Tracheal epithelial cell (primary cell): ENCODE results near the gene AIFM2. TPM values are rescaled to one million over a fixed set of nuclear protein-coding genes. Genes with fewer than 3 reads are reported as not detected.

Source experiments
- total RNA-seq: library from RNA; depleted of rRNA; stranded (reverse); fragments of >200 nt; gene quantifications from 2 replicates; pipeline ENCODE4 v1.2.1, GENCODE V29; 2014

The AIFM2 gene
- 2.2 and 4.5 TPM in 2 replicates for total RNA-seq

DNA sequence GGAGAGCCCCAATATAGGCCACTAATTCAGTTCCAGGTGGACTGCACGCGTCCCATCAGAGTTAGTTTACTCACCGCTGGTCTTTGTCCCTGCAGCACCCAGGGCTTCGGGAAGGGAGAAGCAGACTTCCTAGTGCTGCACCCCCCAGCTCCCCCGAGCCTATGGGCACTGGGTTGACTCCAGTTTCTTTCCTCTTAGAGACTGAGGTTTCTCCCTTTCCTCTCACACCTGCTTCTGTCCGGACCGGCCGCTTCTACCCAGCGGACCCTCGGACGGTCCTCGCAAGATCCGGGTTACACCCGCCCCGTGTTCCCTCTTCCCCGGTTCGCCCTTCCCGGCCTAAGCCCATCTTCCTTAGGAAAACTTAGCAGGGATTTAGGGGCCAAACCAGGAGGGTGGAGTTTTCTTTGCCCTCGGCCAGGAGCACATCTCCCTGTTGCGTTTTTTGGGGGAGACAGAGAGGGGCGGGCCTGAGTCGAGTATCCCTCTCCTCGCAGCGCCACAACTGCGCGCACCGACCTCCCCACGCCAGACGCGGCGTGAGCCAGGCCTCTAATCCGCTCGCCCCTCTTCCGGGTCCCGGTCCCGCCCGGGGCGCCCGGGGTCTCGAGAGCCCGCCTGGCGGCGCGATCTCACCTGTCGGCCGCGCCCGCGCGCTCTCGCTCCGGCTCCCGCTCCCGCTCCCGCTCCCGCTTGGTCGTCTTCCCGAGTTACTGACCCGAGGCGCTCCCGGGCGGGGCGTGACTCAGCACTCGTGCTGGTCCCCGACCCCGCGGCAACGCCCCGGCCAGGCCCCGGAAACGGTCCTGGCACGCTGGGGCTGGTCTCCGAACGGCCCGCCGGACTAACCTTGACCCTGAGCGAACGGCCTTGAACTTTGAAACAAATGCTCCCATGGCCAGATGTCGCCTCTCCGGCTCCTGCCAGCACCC, at the start of gene AIFM2:
TSS of gene AIFM2 (minus strand) at position 728 of the 932 bp plus-strand sequence. CDS start 8,741 bp downstream, outside the sequence.

DNA sequence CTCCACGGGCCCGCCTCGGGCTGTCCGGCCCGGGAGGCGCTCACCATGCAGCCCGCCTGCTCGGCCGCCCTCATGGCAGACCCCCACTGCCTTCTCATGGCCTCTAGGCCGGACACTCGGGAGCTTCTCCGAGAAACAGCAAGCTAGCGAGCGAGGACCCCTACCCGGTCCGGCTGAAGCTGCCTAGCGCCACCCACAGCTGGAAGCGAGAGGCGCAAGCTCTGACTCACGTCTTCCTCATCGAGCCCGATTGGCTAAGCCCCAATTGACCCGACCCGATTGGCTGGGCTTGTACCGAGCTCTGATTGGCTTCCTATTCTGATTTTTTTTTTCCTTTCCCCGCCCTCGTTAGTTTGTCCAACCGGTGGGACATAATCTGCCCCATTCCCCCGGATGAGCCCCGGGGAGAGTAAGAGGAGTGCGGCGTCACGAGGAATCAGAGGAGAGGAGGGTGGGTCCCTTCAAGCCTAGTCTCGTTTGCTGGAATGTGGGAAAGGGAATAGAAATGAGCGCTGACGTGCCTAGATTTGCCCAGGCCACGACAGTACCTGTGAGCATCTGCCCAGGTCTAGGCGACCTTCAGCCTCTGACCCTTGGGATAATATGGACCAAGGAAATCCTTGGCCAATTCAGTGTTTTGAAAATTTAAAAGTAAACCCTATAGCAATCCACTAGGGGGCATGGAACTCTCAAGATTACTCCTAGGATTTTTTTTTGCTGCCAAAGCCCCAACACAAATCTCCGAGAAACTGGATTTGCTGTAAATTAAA, 14.0 kb upstream of the AIFM2 start, which contains the start of gene TYSND1:
TSS of gene TYSND1 (minus strand) at position 212 of the 770 bp plus-strand sequence. CDS start at position 98, 114 bp downstream.

Other genes with a start within 250 kb of the AIFM2 start
- gene MACROH2A2, start 80.0 kb downstream of the AIFM2 start, total RNA-seq = 12.8 and 17.6 TPM in 2 replicates
- 27.2 and 67.4 TPM in 2 replicates for gene TYSND1, start 13.9 kb upstream of the AIFM2 start, total RNA-seq
- 109 and 126 TPM in 2 replicates for gene SAR1A, start 37.7 kb upstream of the AIFM2 start, total RNA-seq
- 287 and 343 TPM in 2 replicates for gene PPA1, start 100.6 kb upstream of the AIFM2 start, total RNA-seq
- gene NPFFR1, start 151.2 kb upstream of the AIFM2 start, total RNA-seq = not detected in 2 replicates
- gene LRRC20, start 249.8 kb upstream of the AIFM2 start, total RNA-seq = 4.3 and 7.7 TPM in 2 replicates